Stimulated activated CD4-positive, alpha-beta T cell treated with anti-CD3 and anti-CD28 coated beads, TNF-alpha, amount 100 ng/mL, for 1 hour (primary cell): Measurements from ENCODE around the gene LSP1.

Source experiments
- DNase-seq, 3 donors: peaks; one replicate each; pipeline ENCODE4 v3.0.0-alpha.2; 2020; ENCODE audit warnings: low read depth in 3 of 3, low spot score in 1 of 3

The LSP1 gene

DNA sequence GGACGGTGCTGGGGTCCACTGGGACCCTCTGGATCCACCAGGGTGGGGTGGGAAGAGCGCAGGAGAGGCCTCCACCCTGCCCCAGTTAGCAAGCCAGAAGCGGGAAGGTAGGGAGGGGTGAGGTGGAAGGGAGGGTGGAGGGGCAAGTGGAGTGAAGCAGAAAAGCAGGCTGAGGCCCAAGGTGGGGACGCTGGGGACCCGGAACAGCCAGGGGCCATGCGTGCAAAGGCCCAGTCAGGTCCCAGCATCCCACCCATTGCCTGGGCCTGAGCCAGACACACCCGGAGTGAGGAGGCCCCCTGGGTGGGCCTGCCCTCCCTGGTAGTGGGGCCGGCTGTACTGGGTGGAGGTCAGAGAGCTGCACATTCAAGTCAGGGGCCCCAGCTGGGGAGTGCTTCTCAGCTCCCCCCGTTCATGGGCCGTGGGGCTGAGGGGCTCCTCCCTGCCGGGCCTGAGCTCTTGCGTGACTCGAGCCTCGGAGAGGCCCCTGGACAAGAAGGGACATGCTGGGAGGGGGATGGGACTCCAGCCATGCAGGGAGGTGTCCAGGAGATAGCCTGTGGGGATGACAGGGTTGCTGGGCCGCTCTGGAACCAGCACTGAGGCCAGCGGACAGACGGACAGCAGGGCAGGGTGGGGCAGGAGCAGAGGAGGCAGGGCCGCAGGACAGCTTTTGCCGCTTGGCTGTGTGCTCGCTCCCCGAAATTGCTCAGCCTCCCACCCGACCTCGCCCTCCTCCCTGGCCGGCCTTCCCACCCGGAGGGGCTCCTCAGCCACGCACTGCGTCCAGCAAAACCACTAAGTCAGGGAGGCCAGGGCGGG is 74.4 kb downstream of the LSP1 start:
- no peak for DNase-seq

DNA sequence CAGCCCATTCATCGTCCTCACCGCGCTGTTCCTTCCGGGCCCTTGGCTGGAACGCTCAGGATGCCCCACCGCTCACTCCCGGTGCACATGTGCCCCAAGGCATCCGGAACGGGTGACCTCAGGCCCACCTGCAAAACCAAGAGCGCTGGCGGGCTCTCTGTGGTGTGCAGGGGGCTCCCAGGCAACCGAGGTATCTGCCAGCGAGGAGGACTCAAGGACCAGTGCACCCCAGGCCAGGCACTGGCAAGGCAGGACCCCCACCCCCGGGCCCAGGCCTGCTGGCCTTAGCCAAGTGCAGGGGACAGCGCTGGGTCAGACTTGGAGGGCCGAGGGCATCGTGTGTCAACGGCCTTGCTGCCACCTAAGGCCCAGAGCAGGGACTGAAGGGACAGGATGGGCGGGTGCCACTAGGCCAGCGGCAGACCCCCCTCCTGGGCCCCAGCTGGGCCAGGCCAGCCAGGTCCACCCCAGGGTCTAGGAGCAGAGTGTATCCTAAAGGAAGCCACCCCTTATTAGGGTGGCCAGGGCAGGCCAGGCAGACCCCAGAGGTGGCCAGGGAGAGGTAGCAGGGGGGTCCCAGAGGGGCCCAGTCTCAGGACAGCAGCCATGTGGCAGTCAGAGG is 75.1 kb downstream of the LSP1 start:
- no peak for DNase-seq

DNA sequence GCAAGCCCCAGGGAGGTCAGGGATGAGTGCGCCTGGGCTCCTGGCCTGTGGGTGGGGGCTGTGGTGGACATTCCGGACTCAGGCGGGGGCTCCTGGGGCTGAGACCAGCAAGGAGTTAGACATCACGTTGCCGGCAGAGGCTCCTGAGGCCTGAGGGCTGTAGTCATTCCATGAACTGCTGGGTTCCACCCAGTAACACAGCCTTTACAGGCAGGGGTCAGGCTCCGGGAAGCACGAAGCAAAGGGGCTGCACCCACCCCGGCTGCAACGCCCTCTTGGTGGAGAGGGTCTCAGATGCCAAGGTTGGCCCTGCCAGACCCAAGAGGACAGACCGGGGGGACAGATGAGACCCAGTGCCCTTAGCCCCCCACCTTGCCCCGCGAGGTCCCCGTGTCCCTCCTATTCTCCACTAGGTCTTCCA is 75.6 kb downstream of the LSP1 start:
- no peak for DNase-seq

DNA sequence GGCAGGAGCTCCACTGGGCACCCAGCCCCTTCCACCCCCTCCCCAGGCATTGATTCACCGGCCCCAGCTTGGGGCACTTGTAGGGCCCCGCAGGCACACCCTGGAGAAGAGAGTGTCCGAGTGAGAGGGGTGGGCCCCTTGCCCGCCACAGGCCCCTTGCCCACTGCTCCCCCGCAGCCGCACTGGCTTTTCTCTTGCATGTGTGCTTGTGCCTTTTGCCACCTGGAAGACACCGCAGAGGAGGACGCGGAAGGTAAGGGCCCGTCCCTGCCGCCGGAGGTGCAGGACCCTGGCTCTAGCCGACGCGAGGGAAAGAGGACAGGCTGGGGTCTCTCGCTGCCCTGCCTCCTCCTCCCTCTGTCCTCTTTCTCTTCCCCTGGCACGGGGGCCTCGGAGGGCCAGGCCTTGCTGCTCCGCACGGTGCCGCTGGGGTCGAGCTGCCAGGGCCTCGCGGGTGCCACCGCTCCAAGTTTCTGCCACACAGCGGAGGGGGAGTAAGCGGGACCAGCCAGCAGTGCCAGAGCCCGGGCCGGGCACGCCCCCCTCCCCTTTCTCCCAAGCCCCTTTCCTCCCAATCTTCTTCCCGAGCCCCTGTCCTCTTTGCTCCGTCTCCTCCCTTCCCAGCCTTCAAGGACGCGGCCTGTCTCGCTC is 76.1 kb downstream of the LSP1 start:
- no peak for DNase-seq

DNA sequence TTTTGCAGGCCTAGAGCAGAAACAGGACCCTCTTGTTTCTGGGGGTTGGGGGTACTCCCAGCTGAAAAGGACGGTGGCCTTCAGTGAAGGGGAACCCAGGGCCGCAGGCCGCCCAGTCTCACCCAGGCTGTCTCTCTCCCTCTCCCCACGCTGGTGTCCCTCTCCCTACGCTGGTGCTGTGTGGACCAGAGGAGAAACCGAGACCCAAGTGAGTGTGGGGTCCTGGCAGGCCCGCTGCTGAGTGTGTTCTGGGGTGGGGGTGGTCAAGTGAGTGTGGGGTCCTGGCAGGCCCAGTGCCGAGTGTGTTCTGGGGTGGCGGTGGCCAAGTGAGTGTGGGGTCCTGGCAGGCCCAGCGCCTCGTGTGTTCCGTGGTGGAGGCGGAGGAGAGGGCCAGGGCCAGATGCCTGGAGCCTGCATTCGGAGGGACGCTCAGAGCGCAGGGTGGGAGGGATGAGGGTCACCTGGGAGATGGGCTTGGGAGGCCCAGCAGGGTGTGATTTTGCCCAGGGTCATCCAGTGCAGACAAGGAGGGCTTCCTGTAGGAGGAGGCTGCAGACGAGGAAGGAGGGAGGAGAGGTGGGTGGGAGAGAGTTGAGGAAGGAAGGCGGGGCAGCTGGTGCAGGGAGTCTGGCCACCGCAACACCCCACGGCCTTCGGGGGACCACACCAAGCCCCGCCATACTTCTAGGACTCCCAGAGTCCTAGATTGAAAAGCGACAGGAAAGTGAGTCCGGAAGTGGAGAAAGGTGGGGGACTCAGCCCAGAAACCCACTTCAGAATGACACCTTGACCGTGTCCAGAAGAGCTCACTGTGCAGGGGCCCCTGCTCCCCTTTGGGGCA is 77.0 kb downstream of the LSP1 start:
- no peak for DNase-seq

DNA sequence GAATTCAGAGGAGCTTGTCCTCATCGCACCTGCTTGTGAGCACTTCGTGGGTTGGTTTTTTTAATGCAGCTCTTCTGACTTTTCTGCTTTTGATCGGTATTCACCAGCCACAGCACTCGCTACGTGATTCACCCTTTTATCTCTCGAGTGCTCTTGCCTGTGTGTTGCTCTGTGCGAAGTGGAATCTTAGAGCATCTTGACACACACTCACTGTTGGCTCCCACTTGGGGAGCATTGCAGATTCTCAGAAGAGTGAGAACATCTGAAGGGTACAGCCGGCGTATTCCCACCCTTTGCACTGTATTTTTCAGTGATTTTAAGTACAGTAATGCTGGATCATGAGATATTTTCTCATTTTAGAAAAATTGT is 77.6 kb downstream of the LSP1 start:
- no peak for DNase-seq

DNA sequence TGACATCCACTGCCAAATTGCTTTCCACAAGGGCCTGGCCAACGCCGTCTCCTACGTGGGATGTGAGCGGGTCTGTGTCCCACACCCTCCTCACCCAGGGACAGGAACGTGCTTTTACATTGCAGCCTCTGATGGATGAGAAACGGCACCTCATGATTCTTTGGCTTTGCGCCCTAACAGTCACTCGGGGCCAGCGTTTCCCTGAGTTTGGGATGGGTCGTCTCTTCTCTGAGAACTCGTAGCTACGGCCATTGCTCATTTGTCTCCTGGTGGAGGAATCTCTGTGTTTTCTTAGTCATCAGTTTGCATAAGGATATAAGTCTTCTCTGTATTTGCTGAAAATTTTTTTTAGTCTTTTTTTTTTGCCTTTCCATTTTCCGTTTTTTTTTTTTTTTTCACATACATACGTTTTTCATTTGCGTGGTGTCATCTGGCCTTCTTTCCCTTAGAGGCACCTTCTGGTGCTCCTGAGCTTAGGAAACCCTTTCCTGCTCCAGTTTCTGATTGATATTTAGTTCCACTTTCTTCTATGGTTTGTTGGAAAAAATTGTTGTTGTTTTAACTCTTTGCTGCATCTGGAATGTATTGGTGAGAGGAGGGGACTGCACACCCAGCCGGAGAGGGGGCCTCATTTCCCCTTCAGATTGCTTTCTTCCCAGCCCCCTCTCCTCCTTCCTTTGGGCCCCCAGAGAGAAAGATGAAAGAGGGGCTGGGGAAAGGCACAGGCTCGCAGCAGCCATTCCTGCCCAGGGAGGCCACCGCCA is 78.6 kb downstream of the LSP1 start:
- no peak for DNase-seq

DNA sequence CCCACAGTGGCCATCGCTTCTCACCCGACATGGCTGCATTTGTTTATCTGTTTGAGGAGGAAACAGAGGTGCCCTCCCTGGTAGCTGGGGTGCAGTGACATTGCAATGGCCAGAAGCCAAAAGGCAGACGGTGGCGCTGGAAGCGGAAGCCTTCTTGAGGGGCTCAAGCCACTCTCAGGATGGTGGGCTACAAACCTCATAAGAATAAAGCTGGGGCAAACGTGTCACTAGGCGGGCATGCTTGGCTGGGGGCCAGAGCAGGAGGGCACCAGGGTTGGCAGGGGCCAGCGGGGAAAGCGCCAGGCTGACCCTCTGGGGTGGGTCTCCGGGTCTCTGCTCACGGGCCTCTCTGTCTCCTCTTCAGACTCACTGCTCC is 79.2 kb downstream of the LSP1 start:
- no peak for DNase-seq

DNA sequence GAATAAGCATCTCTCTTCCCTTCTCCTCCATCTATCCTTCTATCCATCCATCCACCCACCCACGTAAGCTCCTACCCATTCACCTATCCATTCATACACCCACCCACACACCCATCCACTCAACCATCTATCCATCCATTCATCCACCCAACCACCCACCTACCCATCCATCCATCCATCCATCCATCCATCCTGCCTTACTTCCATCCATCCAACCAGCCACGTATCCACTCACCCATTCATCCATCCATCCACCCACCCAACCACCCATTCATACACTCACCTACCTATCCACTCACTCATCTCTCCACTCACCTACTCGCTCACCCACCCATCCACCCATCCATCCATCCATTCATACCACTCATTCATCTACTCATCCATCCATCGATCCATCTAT is 79.8 kb downstream of the LSP1 start:
- no peak for DNase-seq

DNA sequence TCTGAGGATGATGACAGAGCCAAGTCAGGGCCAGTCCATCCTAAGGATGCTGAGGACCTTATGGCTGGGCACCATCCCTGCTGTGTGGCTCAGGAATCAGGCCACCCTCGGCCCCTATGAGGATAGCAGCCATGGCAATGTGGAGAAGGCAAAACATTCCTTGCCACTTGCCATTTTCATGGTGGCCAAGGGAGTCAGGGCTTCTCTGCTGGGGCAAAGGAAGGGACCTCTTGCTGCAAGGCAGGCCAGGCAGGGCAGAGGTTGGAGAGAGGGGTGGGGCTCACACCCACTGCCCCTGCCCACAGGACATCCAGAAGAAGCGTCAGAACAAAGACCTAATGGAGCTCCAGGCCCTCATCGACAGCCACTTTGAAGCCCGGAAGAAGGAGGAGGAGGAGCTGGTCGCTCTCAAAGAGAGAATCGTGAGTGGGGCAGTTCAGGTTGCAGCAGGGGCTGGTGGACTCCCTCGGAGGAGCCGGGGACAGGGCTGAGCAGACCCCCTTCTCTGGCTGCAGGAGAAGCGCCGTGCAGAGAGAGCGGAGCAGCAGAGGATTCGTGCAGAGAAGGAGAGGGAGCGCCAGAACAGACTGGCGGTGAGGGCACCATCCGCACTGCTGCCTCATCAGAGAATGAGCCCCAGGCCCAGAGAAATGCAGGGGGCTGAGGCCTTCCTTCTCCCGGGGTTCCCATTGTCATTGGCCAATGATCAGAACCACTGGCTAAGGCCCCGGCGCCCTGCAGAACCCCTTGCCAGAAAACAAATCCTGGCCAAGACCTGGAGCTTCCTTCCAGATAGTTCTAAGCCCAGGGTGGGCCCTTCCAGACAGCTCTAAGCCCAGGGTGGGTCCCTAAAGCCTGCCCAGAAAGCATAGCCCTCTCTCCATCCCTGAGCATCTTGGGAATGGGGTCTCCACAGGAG is 80.8 kb downstream of the LSP1 start:
- no peak for DNase-seq

DNA sequence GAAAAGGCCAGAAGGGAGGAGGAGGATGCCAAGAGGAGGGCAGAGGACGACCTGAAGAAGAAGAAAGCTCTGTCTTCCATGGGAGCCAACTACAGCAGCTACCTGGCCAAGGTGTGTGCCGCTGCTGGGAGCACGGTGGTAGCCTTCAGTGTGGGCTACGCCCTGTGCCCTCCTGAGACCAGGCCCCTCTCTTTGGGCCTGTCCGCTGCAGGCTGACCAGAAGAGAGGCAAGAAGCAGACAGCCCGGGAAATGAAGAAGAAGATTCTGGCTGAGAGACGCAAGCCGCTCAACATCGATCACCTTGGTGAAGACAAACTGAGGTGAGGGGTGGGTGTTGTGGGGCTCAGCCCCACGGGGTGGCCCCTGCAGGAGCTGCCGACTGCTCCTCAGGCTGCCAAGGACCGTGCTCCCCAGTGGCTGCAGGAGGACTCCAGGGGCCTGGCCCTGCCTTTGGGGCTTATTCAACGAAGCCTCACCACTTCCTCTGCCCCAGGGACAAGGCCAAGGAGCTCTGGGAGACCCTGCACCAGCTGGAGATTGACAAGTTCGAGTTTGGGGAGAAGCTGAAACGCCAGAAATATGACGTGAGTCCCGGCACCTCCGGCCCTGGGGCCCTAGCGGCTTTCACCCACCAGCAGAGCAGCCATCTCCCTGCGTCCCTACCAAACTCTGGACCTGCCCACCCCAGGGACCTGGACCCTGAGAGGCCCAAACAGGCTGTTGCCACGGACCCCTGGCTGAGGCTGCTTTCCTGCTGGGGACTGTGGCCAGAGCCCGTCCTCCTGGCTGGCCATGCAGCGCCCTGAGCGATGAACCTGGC is 81.7 kb downstream of the LSP1 start:
- DNase-seq = no peak

DNA sequence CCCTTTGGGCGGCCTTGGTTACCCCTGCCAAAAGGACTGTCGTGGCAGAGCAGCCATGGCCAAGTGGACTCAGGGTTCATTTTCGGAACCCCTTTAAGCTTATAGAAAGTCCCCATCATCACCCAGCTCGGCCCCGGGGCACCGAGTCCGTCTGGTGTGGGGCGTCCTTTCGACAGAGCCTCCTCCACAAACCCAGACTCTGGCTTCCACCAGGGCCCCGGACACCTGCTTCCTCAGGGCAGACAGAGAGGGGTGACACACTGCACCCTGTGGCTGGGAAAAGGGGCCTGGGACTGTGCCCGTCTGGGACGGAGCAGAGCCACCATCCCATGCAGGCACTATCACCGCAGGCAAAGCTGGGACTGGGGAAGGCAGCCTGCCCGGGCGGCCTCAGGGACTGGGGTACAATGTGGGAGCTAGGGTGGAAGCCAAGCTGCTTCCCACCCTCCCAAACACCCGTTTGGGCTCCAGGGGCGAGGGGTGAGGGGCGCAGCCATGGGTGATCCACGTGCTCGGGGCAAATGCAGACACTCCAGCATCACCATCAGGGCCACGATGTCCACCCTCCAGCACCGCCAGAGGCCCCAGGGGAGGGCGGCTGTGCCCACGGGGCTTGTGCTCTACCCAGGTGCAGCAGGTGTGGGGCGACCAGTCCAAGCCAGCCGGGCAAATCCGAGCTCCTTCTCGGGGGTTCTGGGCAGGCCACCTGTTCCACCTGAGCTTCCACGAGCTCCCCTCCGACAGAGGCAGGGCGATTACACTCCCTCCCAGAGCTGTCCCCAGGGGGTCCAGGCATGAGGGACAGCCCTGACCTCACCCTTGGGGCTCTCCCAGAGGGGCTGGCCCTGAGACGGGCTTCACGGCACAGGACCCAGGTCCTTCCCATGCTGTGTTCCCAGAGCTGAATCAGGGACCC is 82.5 kb downstream of the LSP1 start:
- DNase-seq = no peak

DNA sequence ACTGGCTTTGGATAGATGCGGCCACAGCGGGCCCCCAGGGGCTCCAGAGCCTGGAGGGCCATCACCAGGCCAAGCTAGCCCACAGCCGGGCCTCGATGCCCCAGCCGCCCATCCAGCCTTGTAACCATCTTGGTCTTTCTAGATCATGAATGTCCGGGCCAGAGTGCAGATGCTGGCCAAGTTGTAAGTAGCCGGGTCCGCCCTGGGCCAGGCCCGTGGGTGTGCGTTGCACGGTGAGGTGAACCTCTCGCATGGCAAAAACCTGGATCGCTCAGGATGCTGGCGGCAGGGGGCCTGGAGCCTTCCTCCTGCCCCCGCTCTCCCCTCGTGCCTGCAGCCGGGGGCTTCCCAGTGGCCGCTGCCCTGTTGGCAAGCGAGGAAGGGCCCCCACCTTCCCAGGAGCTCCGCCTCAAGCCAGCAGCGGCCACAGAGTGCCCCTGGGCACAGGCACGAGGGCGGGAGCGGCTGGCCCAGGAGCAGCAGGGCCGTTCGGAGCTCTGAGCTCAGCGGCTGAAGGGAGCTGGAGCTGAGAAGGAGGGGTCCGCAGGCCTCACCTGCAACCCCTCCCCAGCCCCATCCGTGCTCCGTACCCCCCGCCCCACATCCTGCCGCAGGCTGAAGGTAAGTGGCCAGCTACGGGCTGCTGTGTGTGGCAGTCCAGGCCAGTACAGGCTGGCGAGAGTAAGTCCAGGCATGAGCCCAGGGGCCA is 83.3 kb downstream of the LSP1 start:
- no peak for DNase-seq

DNA sequence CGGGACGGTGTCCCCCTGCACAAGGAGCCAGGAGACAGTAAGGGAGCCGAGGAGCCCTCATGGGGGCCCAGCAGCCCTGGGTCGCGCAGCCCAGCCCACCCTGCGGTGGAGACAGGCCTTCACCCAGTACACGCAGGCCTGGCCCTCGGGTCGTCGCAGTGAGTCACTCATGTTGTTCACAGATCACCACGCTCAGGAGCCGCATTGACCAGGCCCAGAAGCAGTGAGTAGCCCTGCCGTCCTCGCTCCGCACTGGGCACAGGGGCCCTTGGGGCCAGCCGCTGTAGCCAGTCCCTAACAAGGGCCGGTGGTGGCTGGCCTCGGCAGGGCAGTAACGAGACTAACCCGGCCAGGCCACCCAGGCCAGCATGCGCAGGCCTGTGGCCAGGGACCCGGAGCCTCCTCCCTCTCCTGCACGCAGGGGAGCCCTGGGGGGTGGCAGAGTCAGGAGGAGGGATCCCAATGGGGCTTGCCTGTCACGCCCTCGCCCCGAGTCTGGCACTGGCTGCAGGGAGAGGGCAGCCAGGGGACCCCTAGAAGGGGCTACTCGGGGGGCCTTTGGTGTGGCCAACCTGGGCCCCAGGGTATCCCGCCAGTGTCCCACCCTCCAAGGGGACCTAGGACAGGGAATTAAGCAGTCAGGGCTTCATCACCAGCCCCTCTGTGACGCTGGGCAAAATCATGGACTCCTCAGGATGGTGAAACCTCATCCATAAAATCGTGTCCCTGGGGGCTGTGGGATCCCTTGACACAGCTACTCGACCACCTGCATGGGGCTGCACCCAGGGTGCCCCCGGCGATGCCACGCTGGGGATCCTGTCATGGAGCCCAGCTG is 84.1 kb downstream of the LSP1 start:
- DNase-seq = no peak

DNA sequence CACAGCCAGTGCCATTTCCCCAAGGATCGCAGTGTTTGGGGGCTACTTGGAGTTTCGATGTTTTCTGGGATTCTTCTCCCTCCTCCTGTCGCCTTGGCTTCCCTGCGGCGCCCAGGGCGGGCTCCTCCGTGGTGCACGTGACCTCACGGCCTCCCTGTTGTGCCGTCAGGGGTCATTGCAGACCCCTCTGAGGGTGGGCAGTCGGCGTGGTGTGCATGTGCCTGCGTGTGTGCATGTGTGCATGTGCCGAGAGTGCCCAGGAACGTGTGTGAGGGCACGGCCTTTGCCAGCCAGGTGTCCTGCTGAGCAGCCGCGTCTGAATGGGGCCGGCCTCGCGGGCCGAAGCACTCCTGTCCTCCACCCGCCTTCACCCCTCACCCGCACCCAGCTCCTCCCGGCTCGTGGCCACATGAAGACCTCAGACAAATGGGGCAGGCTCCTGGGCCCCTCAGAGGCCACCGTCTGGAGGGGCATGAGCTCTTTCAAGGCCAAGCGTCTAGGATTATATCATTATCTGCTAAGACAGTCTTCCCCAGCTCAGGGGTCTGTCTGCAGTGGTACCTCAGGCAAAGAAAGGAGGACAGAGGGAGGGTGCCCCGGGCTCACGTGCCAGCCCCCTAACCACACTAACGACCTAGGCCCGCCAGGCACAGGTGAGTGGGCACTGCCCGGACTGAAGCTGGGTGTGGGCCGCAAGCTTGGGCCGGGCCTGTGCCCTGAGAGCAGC is 84.9 kb downstream of the LSP1 start:
- no peak for DNase-seq
